Effector memory CD4-positive, alpha-beta T cell (primary cell): ENCODE results near the gene NUBP2.

ENCODE experiments used
- DNase-seq, 3 donors: peaks; one replicate each; pipeline ENCODE4 v3.0.0-alpha.2; 2020
- H3K27ac ChIP-seq: 2 replicates; pipeline ENCODE4 v1.7.0; 2013; ENCODE audit warnings: mild to moderate bottlenecking, low read length, moderate library complexity; ENCODE audit not compliant: insufficient read depth, poor library complexity, severe bottlenecking
- H3K27me3 ChIP-seq: replicated peaks from 2 replicates; pipeline ENCODE4 v1.7.0; 2013; ENCODE audit warnings: mild to moderate bottlenecking, low read length; ENCODE audit not compliant: insufficient read depth, control insufficient read depth, poor library complexity, severe bottlenecking
- H3K36me3 ChIP-seq: 2 replicates; pipeline ENCODE4 v1.7.0; 2013; ENCODE audit warnings: mild to moderate bottlenecking, low read length, moderate library complexity; ENCODE audit not compliant: control insufficient read depth, insufficient read depth
- H3K4me1 ChIP-seq: 2 replicates; pipeline ENCODE4 v1.7.0; 2013; ENCODE audit warnings: low read length, mild to moderate bottlenecking; ENCODE audit not compliant: control insufficient read depth, insufficient read depth, poor library complexity, severe bottlenecking
- H3K4me3 ChIP-seq: 2 replicates; pipeline ENCODE4 v1.7.0; 2013; ENCODE audit warnings: low read length, low read depth, mild to moderate bottlenecking; ENCODE audit not compliant: insufficient read depth, poor library complexity, severe bottlenecking
- H3K9me3 ChIP-seq: 2 replicates; pipeline ENCODE4 v1.7.0; 2013; ENCODE audit warnings: mild to moderate bottlenecking, low read length, moderate library complexity; ENCODE audit not compliant: control insufficient read depth

Gene NUBP2

GRCh38 chr16:1785846-1786170 lies 3.0 kb downstream of the NUBP2 start:
- Histone ChIP-seq H3K27ac (no peak overlapping the region), H3K27me3 (no peaks in the 10 kb centered on the region), H3K9me3 (no peaks in the 10 kb centered on the region), H3K4me3 (no peak overlapping the region), H3K4me1 (peaks cover 9% of the 10 kb centered on the region), H3K36me3 (peaks cover 32% of the 10 kb centered on the region)
- DNase-seq = no peak

DNA sequence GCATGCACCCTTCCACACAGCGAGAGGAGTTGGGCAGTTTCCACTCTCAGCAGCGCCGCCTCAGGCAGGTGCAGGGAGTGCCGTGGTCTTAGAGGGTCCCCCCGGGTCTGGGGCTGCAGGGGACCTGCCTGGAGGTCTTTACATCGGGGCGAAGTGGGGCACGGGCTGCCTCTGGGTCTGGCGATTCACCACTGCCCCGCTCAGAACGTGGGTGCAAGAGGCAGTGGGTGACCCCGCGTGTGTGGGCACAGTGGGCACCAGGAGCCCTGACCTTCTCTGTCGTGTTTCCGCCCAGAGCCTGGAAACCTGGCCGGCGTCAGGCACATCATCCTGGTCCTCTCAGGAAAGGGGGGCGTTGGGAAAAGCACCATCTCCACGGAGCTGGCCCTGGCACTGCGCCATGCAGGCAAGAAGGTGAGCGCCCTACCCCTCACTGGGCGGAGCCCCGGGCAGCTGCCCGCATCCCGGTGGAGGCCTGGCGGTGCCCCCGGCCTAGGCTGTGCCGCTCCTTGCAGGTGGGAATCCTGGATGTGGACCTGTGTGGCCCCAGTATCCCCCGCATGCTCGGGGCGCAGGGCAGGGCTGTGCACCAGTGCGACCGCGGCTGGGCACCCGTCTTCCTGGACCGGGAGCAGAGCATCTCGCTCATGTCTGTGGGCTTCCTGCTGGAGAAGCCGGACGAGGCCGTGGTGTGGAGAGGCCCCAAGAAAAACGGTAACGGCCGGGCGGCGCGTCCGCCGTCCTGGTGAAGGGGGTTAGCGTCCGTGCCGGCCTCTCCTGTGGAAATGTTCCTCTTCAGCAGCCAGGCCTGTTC lies 3.7 kb downstream of the NUBP2 start:
- Histone ChIP-seq H3K4me1 (peaks cover 6% of the 10 kb centered on the region), H3K27ac (no peak overlapping the region), H3K27me3 (no peaks in the 10 kb centered on the region), H3K9me3 (no peaks in the 10 kb centered on the region), H3K36me3 (peaks cover 34% of the 10 kb centered on the region), H3K4me3 (no peak overlapping the region)
- DNase-seq = no peak

DNA sequence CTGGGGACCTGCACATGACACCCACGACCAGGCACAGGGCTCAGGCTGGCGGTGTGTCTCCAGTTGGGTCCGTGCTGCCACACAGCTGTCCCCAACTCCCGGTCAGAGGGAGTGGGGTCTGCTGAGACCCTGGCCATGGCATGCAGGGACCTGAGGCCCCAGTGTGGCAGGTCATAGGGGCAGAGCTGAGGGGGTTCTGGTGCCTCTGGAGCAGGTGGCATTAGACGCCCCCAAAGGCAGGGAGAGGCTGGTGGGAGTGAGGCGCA lies 4.2 kb downstream of the NUBP2 start:
- Histone ChIP-seq H3K27ac (no peak overlapping the region), H3K36me3 (peaks cover 37% of the 10 kb centered on the region), H3K27me3 (no peaks in the 10 kb centered on the region), H3K9me3 (no peaks in the 10 kb centered on the region), H3K4me1 (peaks cover under 1% of the 10 kb centered on the region), H3K4me3 (no peak overlapping the region)
- DNase-seq = no peak

GRCh38 chr16:1787322-1788094 lies 4.7 kb downstream of the NUBP2 start:
- Histone ChIP-seq H3K9me3 (no peaks in the 10 kb centered on the region), H3K4me3 (no peak overlapping the region), H3K4me1 (no peaks in the 10 kb centered on the region), H3K36me3 (peaks cover 39% of the 10 kb centered on the region), H3K27ac (no peak overlapping the region), H3K27me3 (no peaks in the 10 kb centered on the region)
- no peak for DNase-seq

DNA sequence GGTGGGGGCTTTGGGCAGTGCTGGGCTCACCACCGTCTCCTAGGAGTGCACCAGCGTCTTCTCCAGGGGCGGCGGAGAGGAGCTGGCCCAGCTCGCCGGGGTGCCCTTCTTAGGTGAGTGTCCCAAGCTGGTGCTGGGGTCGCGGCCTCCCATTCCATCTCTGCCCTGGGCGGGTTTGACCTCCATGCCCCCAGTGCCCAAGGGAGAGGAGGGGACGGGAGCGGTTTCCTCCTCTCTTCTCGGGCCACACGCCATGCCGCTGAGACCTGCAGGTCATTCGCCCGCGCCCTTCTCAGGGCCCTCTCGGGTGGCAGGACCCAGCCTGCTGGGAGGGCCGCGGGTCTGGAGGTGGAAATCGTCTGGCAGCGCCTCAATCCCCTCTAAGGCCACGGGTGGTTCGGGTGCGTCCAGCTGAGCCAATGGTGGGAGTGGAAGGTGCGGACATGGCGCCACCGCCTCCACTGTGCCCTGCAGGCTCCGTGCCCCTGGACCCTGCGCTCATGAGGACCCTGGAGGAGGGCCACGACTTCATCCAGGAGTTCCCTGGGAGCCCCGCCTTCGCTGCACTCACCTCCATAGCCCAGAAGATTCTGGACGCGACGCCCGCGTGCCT lies 5.4 kb downstream of the NUBP2 start:
- no peak for DNase-seq
- Histone ChIP-seq H3K36me3 (peaks cover 39% of the 10 kb centered on the region), H3K4me1 (no peaks in the 10 kb centered on the region), H3K27ac (no peak overlapping the region), H3K27me3 (no peaks in the 10 kb centered on the region), H3K4me3 (no peak overlapping the region), H3K9me3 (no peaks in the 10 kb centered on the region)

GRCh38 chr16:1788708-1789100 lies 5.9 kb downstream of the NUBP2 start:
- H3K36me3 ChIP-seq = peaks cover 39% of the 10 kb centered on the region
- H3K4me1 ChIP-seq = no peaks in the 10 kb centered on the region
- no peak overlapping the region for H3K4me3 ChIP-seq
- no peaks in the 10 kb centered on the region for H3K9me3 ChIP-seq
- H3K27me3 ChIP-seq = no peaks in the 10 kb centered on the region
- DNase-seq = no peak
- H3K27ac ChIP-seq = no peak overlapping the region

DNA sequence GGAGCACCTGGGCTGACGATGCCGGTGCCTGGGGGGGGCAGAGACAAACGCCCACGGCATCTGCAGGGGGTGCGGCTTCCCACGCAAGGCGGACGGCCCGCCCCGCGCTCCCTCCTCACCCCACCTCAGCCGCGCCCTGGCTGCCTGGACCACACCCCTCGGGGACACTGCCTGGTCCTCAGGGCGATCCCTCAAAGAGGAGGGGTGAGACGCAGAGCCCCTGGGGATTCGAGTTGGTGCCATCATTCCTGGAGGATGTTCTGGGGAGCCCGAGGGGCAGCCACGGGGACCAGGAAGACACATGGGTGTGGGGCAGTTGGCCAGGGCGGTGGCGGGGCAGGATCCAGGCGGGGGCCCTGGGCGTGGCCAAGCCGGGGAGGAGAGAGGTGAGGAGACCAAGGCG lies 6.9 kb downstream of the NUBP2 start:
- Histone ChIP-seq H3K27ac (no peak overlapping the region), H3K9me3 (no peaks in the 10 kb centered on the region), H3K27me3 (no peaks in the 10 kb centered on the region), H3K4me3 (no peak overlapping the region), H3K4me1 (no peaks in the 10 kb centered on the region), H3K36me3 (peaks cover 39% of the 10 kb centered on the region)
- no peak for DNase-seq

- DNase-seq = no peak
- no peak overlapping the region for H3K4me3 ChIP-seq
- H3K27ac ChIP-seq = no peak overlapping the region
- H3K27me3 ChIP-seq = no peaks in the 10 kb centered on the region
- no peaks in the 10 kb centered on the region for H3K9me3 ChIP-seq
- peaks cover 39% of the 10 kb centered on the region for H3K36me3 ChIP-seq
- H3K4me1 ChIP-seq = no peaks in the 10 kb centered on the region
Observed at GRCh38 chr16:1790261-1790610, 7.5 kb downstream of the NUBP2 start.

DNA sequence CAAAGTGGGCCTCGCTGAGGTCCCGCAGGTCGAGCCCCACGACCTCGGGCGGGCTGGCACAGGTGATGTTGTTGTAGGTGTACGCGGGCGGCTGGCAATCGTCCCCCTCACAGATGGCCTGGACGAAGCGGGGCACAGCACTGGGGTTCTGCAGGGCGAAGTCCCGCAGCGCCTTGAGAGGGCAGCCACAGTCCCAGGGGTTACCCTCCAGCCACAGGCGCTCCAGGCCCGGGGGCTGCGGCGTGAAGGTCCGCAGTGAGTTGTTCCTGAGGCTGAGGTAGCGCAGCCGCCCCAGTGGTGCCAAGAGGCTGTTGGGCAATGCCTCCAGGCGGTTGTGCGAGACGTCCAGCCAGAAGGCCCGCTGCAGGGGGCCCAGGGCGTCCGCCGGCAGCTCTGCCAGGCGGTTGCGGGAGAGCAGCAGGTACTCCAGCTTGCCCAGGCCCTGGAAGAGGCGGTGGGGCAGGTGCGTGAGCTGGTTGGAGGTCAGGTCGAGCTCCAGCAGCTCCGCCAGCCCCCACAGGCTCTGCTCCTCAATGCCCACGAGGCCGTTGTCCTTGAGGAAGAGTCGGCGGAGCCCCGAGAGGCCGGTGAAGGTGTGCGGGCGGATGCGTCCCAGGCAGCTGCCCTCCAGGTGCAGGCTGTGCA lies 8.0 kb downstream of the NUBP2 start:
- no peak overlapping the region for H3K4me3 ChIP-seq
- DNase-seq = no peak
- no peak overlapping the region for H3K27ac ChIP-seq
- no peaks in the 10 kb centered on the region for H3K9me3 ChIP-seq
- H3K4me1 ChIP-seq = no peaks in the 10 kb centered on the region
- H3K36me3 ChIP-seq = peaks cover 39% of the 10 kb centered on the region
- H3K27me3 ChIP-seq = no peaks in the 10 kb centered on the region
